GM18505 (cell line): ENCODE measurements around the gene DENND2A.
"Not testable (repeated sequence)": the region's sequence is repeated elsewhere in the genome, so short reads cannot be mapped to it uniquely, and the experiment has no call there.

Source experiments
- ATAC-seq: cut with Tn5 transposase; IDR thresholded peaks from one replicate; pipeline ENCODE4 v1.9.1; 2021; ENCODE audit not compliant: unreplicated experiment
- POLR2A ChIP-seq: IDR thresholded peaks from 4 replicates; pipeline ENCODE4 v1.6.1; 2011; ENCODE audit warnings: borderline replicate concordance; ENCODE audit not compliant: insufficient read depth, insufficient read length; ENCODE audit errors: extremely low read depth

Gene DENND2A

GRCh38 chr7:140678081-140678815 lies 37.6 kb upstream of the DENND2A start:
- ATAC-seq = no peak
- TF ChIP-seq POLR2A = no peak

GRCh38 chr7:140677496-140677895 lies 36.9 kb upstream of the DENND2A start:
- no peak for ATAC-seq
- no peak for TF ChIP-seq POLR2A

- ATAC-seq = not testable (repeated sequence)
These were observed 36.3 kb upstream of the DENND2A start for GRCh38 chr7:140676956-140677355.

GRCh38 chr7:140676306-140676705 lies 35.7 kb upstream of the DENND2A start:
- no peak for TF ChIP-seq POLR2A
- ATAC-seq = peak; percentile 39

GRCh38 chr7:140675726-140676125 lies 35.1 kb upstream of the DENND2A start:
- no peak for ATAC-seq
- TF ChIP-seq POLR2A = no peak

GRCh38 chr7:140674899-140675701 lies 34.5 kb upstream of the DENND2A start:
- ATAC-seq = no peak
- TF ChIP-seq POLR2A = no peak

GRCh38 chr7:140674356-140674800 lies 33.8 kb upstream of the DENND2A start:
- no peak for TF ChIP-seq POLR2A
- ATAC-seq = peak; percentile 25

GRCh38 chr7:140673774-140674155 lies 33.2 kb upstream of the DENND2A start:
- TF ChIP-seq POLR2A = no peak
- no peak for ATAC-seq

GRCh38 chr7:140673063-140673773 lies 32.6 kb upstream of the DENND2A start:
- peak; percentile 44 for ATAC-seq
- no peak for TF ChIP-seq POLR2A

GRCh38 chr7:140672382-140673062 lies 31.9 kb upstream of the DENND2A start, which contains the start of gene ADCK2:
ADCK2 (plus strand) TSS chr7:140672945; CDS start chr7:140673331, 386 bp downstream.
- peak; percentile 49 for ATAC-seq
- peak; percentile 55 for TF ChIP-seq POLR2A

- no peak for TF ChIP-seq POLR2A
These were observed 31.4 kb upstream of the DENND2A start for GRCh38 chr7:140671966-140672365.

GRCh38 chr7:140670343-140670935 lies 29.8 kb upstream of the DENND2A start:
- TF ChIP-seq POLR2A = no peak
- ATAC-seq = no peak

More at GRCh38 chr7:140671966-140672365, 31.4 kb upstream of the DENND2A start:
- ATAC-seq = no peak

GRCh38 chr7:140669862-140670261 lies 29.2 kb upstream of the DENND2A start:
- not testable (repeated sequence) for ATAC-seq
